GM18526 (cell line): ENCODE data around the gene GBA2.

Experiments
- POLR2A ChIP-seq: IDR thresholded peaks from 3 replicates; pipeline ENCODE4 v1.6.1; 2011; ENCODE audit not compliant: insufficient read length; ENCODE audit errors: extremely low read depth

Gene GBA2

DNA sequence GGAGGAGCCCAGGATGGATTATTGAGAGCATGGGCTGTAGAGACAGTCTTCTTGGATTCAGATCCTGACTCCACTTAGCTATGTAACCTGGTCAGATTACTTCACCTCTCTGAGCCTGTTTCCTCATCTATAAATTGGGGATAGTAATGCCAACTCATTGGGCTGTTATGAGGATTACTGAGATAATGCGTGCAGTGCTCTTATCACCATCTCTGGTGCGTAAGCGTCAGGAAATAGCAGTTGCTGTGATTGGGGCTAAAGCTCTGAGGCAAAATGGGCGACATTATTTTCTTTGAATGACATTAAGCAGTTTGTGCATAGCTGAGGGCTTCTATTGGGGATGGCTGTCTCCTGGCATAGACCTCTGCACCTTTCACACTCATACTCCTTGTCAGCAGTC, 6.0 kb upstream of the GBA2 start:
- no peak for TF ChIP-seq POLR2A

GRCh38 chr9:35754264-35754663, 5.2 kb upstream of the GBA2 start, which contains the start of gene MSMP:
MSMP (minus strand) TSS chr9:35754276; CDS start chr9:35754129, 147 bp downstream.
- TF ChIP-seq POLR2A, result no peak

GRCh38 chr9:35753466-35753865, 4.4 kb upstream of the GBA2 start:
- TF ChIP-seq POLR2A, result no peak

- no peak for TF ChIP-seq POLR2A
Measured at GRCh38 chr9:35750256-35750531, 1.2 kb upstream of the GBA2 start.

- TF ChIP-seq POLR2A, result no peak
Measured at GRCh38 chr9:35749515-35750255, 657 bp upstream of the GBA2 start.

- TF ChIP-seq POLR2A, result no peak
Measured at GRCh38 chr9:35748242-35748857, 678 bp downstream of the GBA2 start.

DNA sequence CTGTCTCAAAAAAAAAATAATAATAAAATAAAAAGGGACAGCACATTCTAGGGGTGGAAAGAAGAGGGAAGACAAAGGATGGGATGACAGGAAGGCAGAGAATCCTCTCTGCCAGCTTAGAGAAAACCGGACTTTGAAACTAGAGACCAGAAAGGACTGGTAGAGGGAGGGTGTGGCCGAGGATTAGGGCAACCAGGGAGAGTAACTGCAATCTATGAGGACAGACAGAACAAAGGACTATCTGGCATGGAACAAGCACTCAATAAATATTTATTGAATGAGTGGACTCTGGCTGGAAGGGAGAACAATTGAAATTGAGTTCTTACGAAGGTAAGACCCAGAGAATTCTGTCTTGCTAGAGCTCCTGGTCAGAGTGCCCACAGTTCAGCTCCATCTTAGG, 2.4 kb downstream of the GBA2 start:
- no peak for TF ChIP-seq POLR2A

GRCh38 chr9:35745569-35745968, 3.5 kb downstream of the GBA2 start:
- no peak for TF ChIP-seq POLR2A

GRCh38 chr9:35743880-35744518, 5.0 kb downstream of the GBA2 start:
- no peak for TF ChIP-seq POLR2A

DNA sequence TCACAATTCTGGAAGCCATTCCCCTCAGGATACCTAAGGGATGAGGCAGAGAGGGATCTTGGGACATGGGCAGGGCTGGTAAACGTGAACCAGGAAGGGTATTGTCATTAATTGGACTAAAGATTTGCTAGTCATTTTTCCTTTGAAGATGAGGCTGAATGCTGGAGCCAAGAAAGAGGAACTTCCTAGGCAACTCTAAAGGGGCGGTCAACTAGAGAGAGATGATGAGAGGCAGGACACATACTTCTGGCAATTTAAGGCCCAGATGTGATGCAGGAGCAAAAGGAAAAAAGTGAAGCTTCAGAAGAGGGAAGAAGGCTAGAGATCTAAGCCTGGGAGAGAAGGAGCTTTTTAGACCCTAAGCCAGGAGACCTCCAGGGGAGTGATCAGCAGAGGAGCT, 5.6 kb downstream of the GBA2 start:
- TF ChIP-seq POLR2A, result no peak

GRCh38 chr9:35741740-35742139, 7.3 kb downstream of the GBA2 start:
- TF ChIP-seq POLR2A, result no peak

DNA sequence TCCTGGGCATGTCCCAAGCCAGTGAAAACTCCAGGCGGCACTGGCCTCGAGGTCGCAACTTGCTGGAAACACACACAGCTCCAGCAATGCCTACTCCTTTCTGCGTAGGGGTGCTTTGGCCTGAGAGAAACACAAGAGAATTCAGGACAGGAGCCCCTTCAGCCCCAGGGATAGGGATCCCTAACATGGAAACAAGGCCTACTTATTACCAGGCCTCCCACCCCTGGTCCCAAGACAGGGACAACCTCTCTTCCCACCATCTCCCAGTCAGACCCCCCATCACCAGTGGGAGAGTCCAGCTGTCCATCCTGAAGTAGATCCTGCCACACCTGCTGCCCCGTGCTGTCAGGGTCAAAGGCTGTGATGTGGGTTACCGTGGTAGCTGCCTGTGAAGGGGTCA, 8.8 kb downstream of the GBA2 start:
- no peak for TF ChIP-seq POLR2A

DNA sequence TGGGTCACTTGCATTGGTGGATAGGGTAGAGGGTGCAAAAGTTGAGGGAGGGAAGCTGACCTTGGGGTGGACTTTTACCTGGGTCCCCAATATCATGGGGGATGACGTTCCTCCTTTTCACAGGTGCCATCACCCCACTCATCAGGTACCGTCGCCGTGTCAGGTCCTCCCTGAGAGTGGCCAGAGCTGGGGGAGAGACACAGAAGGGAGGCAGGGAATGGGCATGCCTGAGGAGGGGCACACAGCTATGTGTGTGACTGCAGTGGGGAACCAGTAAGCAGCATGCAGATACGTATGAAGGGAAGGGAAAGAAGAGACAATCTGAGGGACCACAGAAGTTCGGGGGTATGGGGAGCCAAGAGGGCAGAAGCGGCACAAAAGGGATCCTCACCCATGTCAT, 10.1 kb downstream of the GBA2 start:
- no peak for TF ChIP-seq POLR2A

GRCh38 chr9:35738186-35738585, 10.8 kb downstream of the GBA2 start:
- no peak for TF ChIP-seq POLR2A

DNA sequence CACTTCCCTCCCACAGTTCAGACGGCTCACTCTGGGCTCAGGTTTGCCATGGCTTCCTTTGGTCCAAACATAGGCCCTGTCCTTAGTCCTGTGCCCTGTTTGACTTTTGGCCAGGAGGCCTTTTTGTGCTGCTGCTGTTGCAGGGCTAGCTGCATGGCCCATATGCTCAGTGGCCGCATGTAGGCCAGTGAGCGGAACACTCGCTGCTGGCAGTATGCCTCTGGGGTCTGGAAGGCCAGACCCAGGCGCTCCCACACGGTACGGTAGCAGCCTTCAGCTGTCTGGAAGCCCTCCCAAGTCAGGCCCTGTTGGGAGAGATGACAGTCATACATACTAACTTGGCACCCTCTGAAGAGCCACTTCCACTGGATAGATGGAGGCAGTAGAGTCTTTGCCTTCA, 11.9 kb downstream of the GBA2 start:
- no peak for TF ChIP-seq POLR2A

DNA sequence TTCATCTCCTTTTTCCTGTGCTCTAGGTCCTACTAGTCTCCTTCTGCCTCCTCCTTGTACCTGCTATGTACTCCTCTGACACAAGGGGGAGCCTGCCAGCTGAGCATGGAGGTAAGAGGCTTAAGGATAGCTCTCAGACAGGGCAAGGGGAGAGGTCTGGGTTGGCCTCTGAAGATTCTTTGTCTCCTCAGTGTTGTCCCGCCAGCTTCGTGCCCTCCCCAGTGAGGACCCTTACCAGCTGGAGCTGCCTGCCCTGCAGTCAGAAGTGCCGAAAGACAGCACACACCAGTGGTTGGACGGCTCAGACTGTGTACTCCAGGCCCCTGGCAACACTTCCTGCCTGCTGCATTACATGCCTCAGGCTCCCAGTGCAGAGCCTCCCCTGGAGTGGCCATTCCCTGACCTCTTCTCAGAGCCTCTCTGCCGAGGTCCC, 12.8 kb downstream of the GBA2 start:
- no peak for TF ChIP-seq POLR2A
